Measurements from ENCODE around the gene FPGS.

DNA sequence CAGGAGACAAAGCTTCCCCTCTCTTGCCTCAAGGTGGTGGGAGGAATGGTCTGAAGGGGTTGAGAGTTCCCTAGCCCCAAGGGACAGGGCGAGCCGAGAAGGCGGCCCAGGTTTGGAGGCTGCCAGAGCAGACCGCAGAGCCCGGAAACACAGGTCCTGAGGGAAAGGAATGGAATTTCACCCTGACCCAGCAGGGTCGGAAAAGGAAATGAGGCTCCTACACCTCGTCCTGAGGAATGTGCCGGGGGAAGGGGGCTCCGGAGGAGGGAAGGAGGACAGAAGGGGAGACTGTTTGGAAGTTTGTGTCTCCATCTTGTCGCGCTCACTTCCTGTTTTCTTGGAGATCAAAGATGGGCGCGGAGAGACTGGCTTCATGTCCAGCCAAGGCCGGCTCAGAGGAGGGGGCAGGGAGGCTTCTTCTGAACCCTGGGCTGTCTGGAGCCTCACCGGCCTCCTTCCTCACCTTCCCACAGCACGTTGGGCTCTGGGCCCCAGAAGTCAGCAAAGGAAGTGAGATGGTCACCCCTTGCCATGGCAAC, 42.2 kb downstream of the FPGS start:
- TF ChIP-seq, protein P1, sequence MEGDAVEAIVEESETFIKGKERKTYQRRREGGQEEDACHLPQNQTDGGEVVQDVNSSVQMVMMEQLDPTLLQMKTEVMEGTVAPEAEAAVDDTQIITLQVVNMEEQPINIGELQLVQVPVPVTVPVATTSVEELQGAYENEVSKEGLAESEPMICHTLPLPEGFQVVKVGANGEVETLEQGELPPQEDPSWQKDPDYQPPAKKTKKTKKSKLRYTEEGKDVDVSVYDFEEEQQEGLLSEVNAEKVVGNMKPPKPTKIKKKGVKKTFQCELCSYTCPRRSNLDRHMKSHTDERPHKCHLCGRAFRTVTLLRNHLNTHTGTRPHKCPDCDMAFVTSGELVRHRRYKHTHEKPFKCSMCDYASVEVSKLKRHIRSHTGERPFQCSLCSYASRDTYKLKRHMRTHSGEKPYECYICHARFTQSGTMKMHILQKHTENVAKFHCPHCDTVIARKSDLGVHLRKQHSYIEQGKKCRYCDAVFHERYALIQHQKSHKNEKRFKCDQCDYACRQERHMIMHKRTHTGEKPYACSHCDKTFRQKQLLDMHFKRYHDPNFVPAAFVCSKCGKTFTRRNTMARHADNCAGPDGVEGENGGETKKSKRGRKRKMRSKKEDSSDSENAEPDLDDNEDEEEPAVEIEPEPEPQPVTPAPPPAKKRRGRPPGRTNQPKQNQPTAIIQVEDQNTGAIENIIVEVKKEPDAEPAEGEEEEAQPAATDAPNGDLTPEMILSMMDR (IDR thresholded peaks at IDR 0.05; ENCODE audit: low read depth, low read length, missing input control), result no peak
- TF ChIP-seq YY1 (IDR thresholded peaks at IDR 0.05), result no peak

Data from liver (tissue), 2 donors.